T-cell (primary cell): ENCODE data around the gene SPRY4. TPM values are rescaled to one million over a fixed set of nuclear protein-coding genes. Genes with fewer than 3 reads are reported as not detected.

Experiments
- ATAC-seq, 4 experiments: fragments of 200-7000 bp in 3 of 4; fragments of 150-1000 bp in 1 of 4; cut with Tn5 transposase; replicated peaks in 1 of 4; 1 replicate in 3 of 4; 2 replicates in 1 of 4; pipeline ENCODE4 v1.10.0; 2021; ENCODE audit warnings: moderate library complexity in 3 of 4, mild to moderate bottlenecking in 2 of 4, moderate number of reproducible peaks in 1 of 4
- CTCF ChIA-PET, 2 donors: fragments of 300-600 bp; sonication (Branson Sonifier 250); formaldehyde crosslinking; loops; one replicate each; lab custom pipeline; 2022; ENCODE audit warnings: antibody characterized with exemption in 2 of 2; lab: Charles Lee
- POLR2A ChIA-PET, 2 donors: fragments of 300-600 bp; sonication (Branson Sonifier 250); formaldehyde crosslinking; loops; one replicate each; lab custom pipeline; 2022; ENCODE audit warnings: antibody characterized with exemption in 2 of 2; lab: Charles Lee
- DNase-seq, 35 experiments: peaks; one replicate each; pipeline versions ENCODE4 v3.0.0 to v3.0.0-alpha.2; 2013 to 2023
- H3K27ac ChIP-seq: one replicate; pipeline ENCODE4 v1.5.1; 2013; ENCODE audit warnings: low read length
- H3K27me3 ChIP-seq, 2 experiments: replicated peaks in 1 of 2; 1 replicate in 1 of 2; 2 replicates in 1 of 2; pipeline versions ENCODE4 v1.6.1 to v1.7.0; 2013; ENCODE audit warnings: low read length in 1 of 2, mixed read lengths in 1 of 2; ENCODE audit not compliant: control insufficient read depth in 2 of 2, insufficient read depth in 2 of 2; ENCODE audit errors: extremely low read depth in 1 of 2
- H3K36me3 ChIP-seq, 2 donors: 1 replicate in 1 of 2; 2 replicates in 1 of 2; pipeline versions ENCODE4 v1.6.1 to v1.7.0; 2013; ENCODE audit warnings: low read length in 1 of 2; ENCODE audit not compliant: control insufficient read depth in 2 of 2, insufficient read depth in 1 of 2; ENCODE audit errors: extremely low read depth in 1 of 2
- H3K4me1 ChIP-seq, 2 experiments: 1 replicate in 1 of 2; 2 replicates in 1 of 2; pipeline versions ENCODE4 v1.6.1 to v1.7.0; 2013; ENCODE audit warnings: low read length in 2 of 2, mixed read lengths in 1 of 2; ENCODE audit not compliant: insufficient read depth in 2 of 2, control insufficient read depth in 1 of 2; ENCODE audit errors: extremely low read depth in 1 of 2
- H3K4me3 ChIP-seq, 2 donors: 1 replicate in 1 of 2; 2 replicates in 1 of 2; pipeline versions ENCODE4 v1.5.1 to v1.7.0; 2013; ENCODE audit warnings: mild to moderate bottlenecking in 2 of 2, low read length in 1 of 2, moderate library complexity in 1 of 2; ENCODE audit not compliant: control insufficient read depth in 1 of 2; ENCODE audit errors: extremely low read depth in 1 of 2
- H3K9me3 ChIP-seq: 2 replicates; pipeline ENCODE4 v1.7.0; 2013
- H3K27ac Mint-ChIP-seq, 2 donors: one replicate each; pipeline ENCODE4 v1.8.0; 2020 to 2021; ENCODE audit warnings: mild to moderate bottlenecking in 2 of 2, mixed read lengths in 2 of 2
- H3K27me3 Mint-ChIP-seq, 2 donors: one replicate each; pipeline ENCODE4 v1.8.0; 2021 to 2022; ENCODE audit warnings: mixed read lengths in 2 of 2
- H3K36me3 Mint-ChIP-seq: one replicate; pipeline ENCODE4 v1.8.0; 2021; ENCODE audit warnings: mixed read lengths
- H3K4me1 Mint-ChIP-seq, 3 donors: one replicate each; pipeline ENCODE4 v1.8.0; 2020 to 2022; ENCODE audit warnings: mixed read lengths in 3 of 3, mild to moderate bottlenecking in 1 of 3
- H3K4me3 Mint-ChIP-seq, 3 donors: one replicate each; pipeline ENCODE4 v1.8.0; 2020 to 2022; ENCODE audit warnings: mild to moderate bottlenecking in 3 of 3, mixed read lengths in 3 of 3, moderate library complexity in 3 of 3
- H3K9me3 Mint-ChIP-seq, 3 donors: one replicate each; pipeline ENCODE4 v1.8.0; 2020 to 2022; ENCODE audit warnings: mixed read lengths in 3 of 3
- WGBS: methylation state at CpG from one replicate; pipeline ENCODE4 v1.1.5; 2013; ENCODE audit warnings: missing lambda C conversion rate; ENCODE audit not compliant: insufficient coverage; 5-methylcytosine and 5-hydroxymethylcytosine counted together
- total RNA-seq, 35 experiments: library from RNA in 6 of 35; stranded (reverse) in 6 of 35; fragments of 120-200 nt in 1 of 35; gene quantifications; one replicate each; pipeline versions ENCODE4 v1.2.1 to v1.2.4 and lab custom pipeline; 2013 to 2026

The SPRY4 gene
- total RNA-seq, 5 donors from 2014 or later (not counting 1 experiment from before 2014, with no cell fraction given) = 0.10 to 0.57 (median 0.28) TPM; not detected in 1

GRCh38 chr5:142319560-142320429 lies 5.0 kb downstream of the SPRY4 start:
- peaks cover 7 to 48% of the 10 kb centered on the region in 2 experiments for H3K27me3 ChIP-seq

GRCh38 chr5:142319105-142319504 lies 5.7 kb downstream of the SPRY4 start:
- DNase-seq = no peak
- peaks cover 5 to 48% of the 10 kb centered on the region in 2 experiments for H3K27me3 ChIP-seq

More at GRCh38 chr5:142319560-142320429, 5.0 kb downstream of the SPRY4 start:
- Histone ChIP-seq H3K4me1 (peaks cover 25 to 31% of the 10 kb centered on the region in 2 experiments), H3K36me3 (no peaks in the 10 kb centered on the region), H3K9me3 (no peaks in the 10 kb centered on the region), H3K27ac (no peak overlapping the region), H3K4me3 (no peak overlapping the region)
- peaks cover 42 to 54% of the 10 kb centered on the region in 2 donors for H3K27me3 Mint-ChIP-seq
- DNase-seq (no peak), ATAC-seq (no peak)
- H3K9me3 Mint-ChIP-seq = no peaks in the 10 kb centered on the region
- WGBS = 82% methylated on average over 4 of the region's 7 CpGs
- no peak overlapping the region for H3K4me3 Mint-ChIP-seq
- peaks cover 35 to 49% (median 45%) of the 10 kb centered on the region in 3 donors for H3K4me1 Mint-ChIP-seq
- no peaks in the 10 kb centered on the region for H3K36me3 Mint-ChIP-seq
- ChIA-PET CTCF (no interaction called here), POLR2A (interaction anchor here in 1 of 2 donors (0.6 kb wide), 1 partner anchor 85 kb away, joined by 4 read pairs; no protein-coding TSS in a partner anchor)
- H3K27ac Mint-ChIP-seq = no peak overlapping the region

GRCh38 chr5:142317753-142318152 lies 7.1 kb downstream of the SPRY4 start:
- ChIA-PET CTCF (no interaction called here), POLR2A (interaction anchor here in 1 of 2 donors (0.7 kb wide), 1 partner anchor 13 kb away, joined by 4 read pairs; no protein-coding TSS in a partner anchor)
- H3K36me3 Mint-ChIP-seq = no peaks in the 10 kb centered on the region
- H3K4me3 Mint-ChIP-seq = no peak overlapping the region
- peaks cover 20 to 36% (median 36%) of the 10 kb centered on the region in 3 donors for H3K4me1 Mint-ChIP-seq
- no peak for DNase-seq
- H3K9me3 ChIP-seq = no peaks in the 10 kb centered on the region
- H3K27ac ChIP-seq = no peak overlapping the region
- H3K9me3 Mint-ChIP-seq = no peaks in the 10 kb centered on the region
- H3K27me3 ChIP-seq = peaks cover 2 to 38% of the 10 kb centered on the region in 2 experiments
- H3K27me3 Mint-ChIP-seq = peaks cover 30 to 39% of the 10 kb centered on the region in 2 donors
- H3K36me3 ChIP-seq = no peaks in the 10 kb centered on the region
- no peak overlapping the region for H3K4me3 ChIP-seq
- WGBS = no CpG with 5 or more reads among the region's 5 CpGs
- no peak for ATAC-seq
- no peak overlapping the region for H3K27ac Mint-ChIP-seq
- peaks cover 15 to 19% of the 10 kb centered on the region in 2 experiments for H3K4me1 ChIP-seq

More at GRCh38 chr5:142319105-142319504, 5.7 kb downstream of the SPRY4 start:
- peaks cover 40 to 51% of the 10 kb centered on the region in 2 donors for H3K27me3 Mint-ChIP-seq
- H3K4me3 Mint-ChIP-seq = no peak overlapping the region
- H3K27ac Mint-ChIP-seq = no peak overlapping the region
- Histone ChIP-seq H3K4me3 (no peak overlapping the region), H3K4me1 (peaks cover 20 to 24% of the 10 kb centered on the region in 2 experiments), H3K9me3 (no peaks in the 10 kb centered on the region), H3K27ac (no peak overlapping the region), H3K36me3 (no peaks in the 10 kb centered on the region)
- CTCF ChIA-PET = no interaction called here
- POLR2A ChIA-PET = no interaction called here
- ATAC-seq = no peak
- H3K36me3 Mint-ChIP-seq = no peaks in the 10 kb centered on the region
- H3K9me3 Mint-ChIP-seq = no peaks in the 10 kb centered on the region
- WGBS = no CpG with 5 or more reads among the region's 2 CpGs
- H3K4me1 Mint-ChIP-seq = peaks cover 28 to 44% (median 41%) of the 10 kb centered on the region in 3 donors

- DNase-seq = no peak
- POLR2A ChIA-PET = no interaction called here
These were observed 7.6 kb downstream of the SPRY4 start for GRCh38 chr5:142317173-142317572.

GRCh38 chr5:142316681-142317080 lies 8.1 kb downstream of the SPRY4 start:
- WGBS = 74% methylated on average over 5 of the region's 6 CpGs
- H3K9me3 Mint-ChIP-seq = no peaks in the 10 kb centered on the region
- ChIA-PET CTCF (interaction anchor here in 1 of 2 donors (0.6 kb wide), 1 partner anchor 13 kb away, joined by 6 read pairs; no protein-coding TSS in a partner anchor), POLR2A (no interaction called here)
- peaks cover 2 to 29% of the 10 kb centered on the region in 2 experiments for H3K27me3 ChIP-seq
- H3K36me3 ChIP-seq = no peaks in the 10 kb centered on the region
- H3K27me3 Mint-ChIP-seq = peaks cover 26 to 31% of the 10 kb centered on the region in 2 donors
- no peak overlapping the region for H3K4me3 Mint-ChIP-seq
- no peak overlapping the region for H3K27ac ChIP-seq
- H3K4me3 ChIP-seq = no peak overlapping the region
- H3K9me3 ChIP-seq = no peaks in the 10 kb centered on the region
- DNase-seq (no peak), ATAC-seq (no peak)
- H3K36me3 Mint-ChIP-seq = no peaks in the 10 kb centered on the region
- no peak overlapping the region for H3K27ac Mint-ChIP-seq
- H3K4me1 ChIP-seq = peaks cover 15 to 19% of the 10 kb centered on the region in 2 experiments
- H3K4me1 Mint-ChIP-seq = peaks cover 20 to 36% (median 36%) of the 10 kb centered on the region in 3 donors

More at GRCh38 chr5:142317173-142317572, 7.6 kb downstream of the SPRY4 start:
- CTCF ChIA-PET = interaction anchor here in 1 of 2 donors (0.6 kb wide), 1 partner anchor 13 kb away, joined by 6 read pairs; no protein-coding TSS in a partner anchor
- H3K4me1 Mint-ChIP-seq = peaks cover 20 to 36% (median 36%) of the 10 kb centered on the region in 3 donors
- H3K4me1 ChIP-seq = peaks cover 15 to 19% of the 10 kb centered on the region in 2 experiments
- ATAC-seq = no peak
- H3K27me3 Mint-ChIP-seq = peaks cover 29 to 35% of the 10 kb centered on the region in 2 donors
- no peaks in the 10 kb centered on the region for H3K9me3 Mint-ChIP-seq
- peaks cover 2 to 32% of the 10 kb centered on the region in 2 experiments for H3K27me3 ChIP-seq
- no peak overlapping the region for H3K27ac Mint-ChIP-seq
- 93% methylated on average over 3 of the region's 5 CpGs for WGBS
- H3K9me3 ChIP-seq = no peaks in the 10 kb centered on the region
- H3K36me3 ChIP-seq = no peaks in the 10 kb centered on the region
- no peaks in the 10 kb centered on the region for H3K36me3 Mint-ChIP-seq
- no peak overlapping the region for H3K4me3 ChIP-seq
- H3K4me3 Mint-ChIP-seq = no peak overlapping the region
- no peak overlapping the region for H3K27ac ChIP-seq

- peaks cover 20 to 25% of the 10 kb centered on the region in 2 donors for H3K27me3 Mint-ChIP-seq
- Histone ChIP-seq H3K27ac (no peak overlapping the region), H3K4me1 (peaks cover 15 to 19% of the 10 kb centered on the region in 2 experiments), H3K9me3 (no peaks in the 10 kb centered on the region), H3K4me3 (no peak overlapping the region), H3K27me3 (peaks cover 2 to 29% of the 10 kb centered on the region in 2 experiments), H3K36me3 (no peaks in the 10 kb centered on the region)
- WGBS = 29% methylated on average over 3 of the region's 4 CpGs
- H3K36me3 Mint-ChIP-seq = no peaks in the 10 kb centered on the region
- no peaks in the 10 kb centered on the region for H3K9me3 Mint-ChIP-seq
- DNase-seq (peak in 7 of 35 experiments; percentile 8 to 55 (median 18)), ATAC-seq (peak; percentile 52 to 71 (median 68))
- POLR2A ChIA-PET = interaction anchor here in 1 of 2 donors (0.8 kb wide), 1 partner anchor 11 kb away, joined by 4 read pairs; no protein-coding TSS in a partner anchor
- peak overlapping the region in 1 of 3 donors; percentile 30 for H3K4me3 Mint-ChIP-seq
- CTCF ChIA-PET = no interaction called here
- H3K4me1 Mint-ChIP-seq = peaks cover 20 to 36% (median 35%) of the 10 kb centered on the region in 3 donors
- H3K27ac Mint-ChIP-seq = no peak overlapping the region
These were observed 8.8 kb downstream of the SPRY4 start for GRCh38 chr5:142316051-142316450.
